HG03159 (cell line): ENCODE data around the gene BAIAP3.
"Not testable (repeated sequence)": the region's sequence is repeated elsewhere in the genome, so short reads cannot be mapped to it uniquely, and the experiment has no call there.

ENCODE experiments used
- ATAC-seq: cut with Tn5 transposase; IDR thresholded peaks from one replicate; pipeline ENCODE4 v1.9.1; 2021; ENCODE audit warnings: mild to moderate bottlenecking, moderate library complexity; ENCODE audit not compliant: unreplicated experiment

The BAIAP3 gene

GRCh38 chr16:1333149-1333812, at the start of gene BAIAP3:
BAIAP3 (plus strand) TSS chr16:1333645; CDS start chr16:1338550, 4,905 bp downstream.
- no peak for ATAC-seq

DNA sequence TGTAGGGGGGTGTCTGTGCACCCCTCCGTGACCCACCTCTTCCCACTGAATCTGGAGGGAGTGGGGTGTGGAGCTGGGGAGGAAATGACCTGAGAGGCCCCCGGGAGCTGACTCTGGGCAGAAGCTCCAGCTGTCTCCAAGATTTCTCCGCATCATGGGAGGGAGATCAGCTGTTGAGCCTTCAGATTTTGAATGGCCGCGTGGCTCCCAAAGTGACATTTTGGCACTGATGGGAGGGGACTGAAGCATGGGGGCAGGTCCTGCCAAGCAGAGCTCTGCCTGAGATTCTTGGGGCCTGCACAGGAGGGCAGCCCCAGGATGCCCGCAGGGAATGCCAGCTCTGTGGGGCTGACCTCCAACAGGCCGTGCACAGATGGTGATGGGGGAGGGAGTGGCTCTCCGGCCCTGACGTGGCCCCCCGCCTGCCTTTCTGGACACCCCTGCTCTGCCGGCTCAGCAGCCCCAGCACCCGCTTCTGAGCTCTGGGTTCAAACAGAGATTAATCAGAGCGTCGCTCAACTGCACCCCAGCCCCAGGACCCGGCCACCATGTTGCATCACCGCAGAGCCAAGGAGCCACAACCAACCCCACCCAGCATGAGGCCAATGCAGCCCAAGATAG, 49.3 kb upstream of the BAIAP3 start:
- ATAC-seq: no peak

DNA sequence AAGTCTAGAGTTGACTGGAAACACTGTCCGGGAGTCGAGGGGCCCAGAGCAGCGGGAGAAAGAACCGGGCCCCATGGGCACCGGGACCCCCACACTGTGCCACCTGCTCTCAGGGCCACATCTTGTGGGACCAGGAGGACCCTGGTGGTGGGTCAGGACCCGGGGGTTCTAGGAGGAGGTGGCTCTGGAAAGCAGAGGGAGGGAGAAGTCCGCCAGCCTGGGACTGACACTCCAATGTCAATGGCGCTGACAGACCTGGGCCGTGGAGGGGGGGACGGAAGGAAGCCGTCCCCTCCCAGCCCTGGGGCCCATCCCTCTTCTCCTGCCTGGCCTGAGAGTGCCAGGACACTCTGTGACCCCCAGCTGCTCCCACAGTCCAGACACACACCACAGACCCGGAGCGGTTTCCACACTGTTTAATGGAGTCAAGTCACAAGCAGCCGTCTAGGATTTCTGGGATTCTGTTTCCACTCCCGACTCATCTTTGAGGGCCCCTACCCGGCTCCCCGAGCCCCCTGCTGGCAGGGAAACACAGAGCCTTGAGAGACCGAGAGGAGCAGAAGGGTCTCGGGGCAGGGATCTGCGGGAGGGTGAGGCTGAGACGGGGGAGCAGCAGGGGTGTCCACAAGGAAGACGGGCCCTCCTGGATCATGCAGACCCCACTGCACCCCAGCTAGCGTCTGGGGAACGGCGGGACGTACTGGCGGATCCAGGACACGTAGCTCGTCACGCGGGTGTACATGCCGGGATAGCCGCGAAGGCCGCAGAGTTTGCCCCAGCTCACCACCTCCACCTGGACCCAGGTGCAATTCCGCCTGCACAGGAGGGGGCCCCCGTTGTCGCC, 47.6 kb upstream of the BAIAP3 start:
- no peak for ATAC-seq

GRCh38 chr16:1286513-1287094, 46.8 kb upstream of the BAIAP3 start:
- ATAC-seq: no peak

- no peak for ATAC-seq
These were observed 45.3 kb upstream of the BAIAP3 start for GRCh38 chr16:1287982-1288670.

DNA sequence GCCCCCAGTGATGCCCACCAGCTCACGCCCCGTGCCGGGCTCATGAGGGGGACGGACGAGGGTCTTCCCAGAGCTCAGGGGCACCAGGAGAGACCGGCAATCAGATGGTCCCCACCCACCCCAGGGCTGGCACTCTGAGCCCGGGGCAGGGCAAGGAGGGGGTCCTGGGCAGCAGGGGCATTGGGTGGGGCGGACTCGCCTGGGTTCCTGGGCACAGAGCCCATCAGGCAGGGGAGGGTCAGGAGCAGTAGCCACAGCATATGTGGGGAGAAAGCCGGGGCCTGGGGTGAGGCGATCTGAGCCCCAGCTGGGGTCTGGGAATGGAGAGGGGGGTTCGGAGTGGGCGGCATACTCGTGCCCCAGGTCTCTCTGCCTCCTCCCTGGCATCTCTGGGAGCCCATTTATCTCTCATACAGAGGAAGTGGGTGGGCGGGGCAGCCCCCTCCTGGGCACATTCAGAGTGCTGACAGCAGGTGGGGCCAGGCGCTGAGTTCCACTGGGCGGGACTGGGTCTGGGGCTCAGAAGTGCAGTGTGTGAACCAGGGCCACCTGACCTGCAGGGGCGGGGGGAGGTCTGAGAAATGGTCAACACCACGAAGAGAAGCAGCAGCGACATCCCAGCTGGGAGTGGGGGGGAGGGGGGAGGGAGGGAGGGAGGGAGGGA, 44.5 kb upstream of the BAIAP3 start:
- ATAC-seq: no peak

DNA sequence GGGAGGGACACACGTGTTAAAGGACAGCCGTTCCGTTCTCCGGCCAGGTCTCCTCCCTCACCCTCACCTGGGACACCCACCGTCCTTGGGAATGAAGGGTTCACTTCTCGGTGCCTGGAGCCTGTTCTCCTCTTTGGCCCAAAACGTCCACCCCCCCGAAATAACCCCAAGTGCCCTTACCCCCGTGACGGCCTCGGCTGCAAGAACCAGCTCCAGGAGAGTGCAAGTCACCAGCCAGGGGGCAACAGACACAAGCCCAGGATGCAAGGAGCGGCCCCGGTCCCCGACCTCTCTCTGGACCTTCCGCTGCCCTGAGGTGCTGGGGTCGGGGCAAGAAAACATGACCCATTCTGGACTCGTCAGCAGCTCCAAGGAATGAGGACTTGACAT, 44.0 kb upstream of the BAIAP3 start:
- no peak for ATAC-seq

GRCh38 chr16:1290063-1290501, 43.4 kb upstream of the BAIAP3 start:
- ATAC-seq: no peak

- ATAC-seq: no peak
These were observed 42.4 kb upstream of the BAIAP3 start for GRCh38 chr16:1290860-1291575.

DNA sequence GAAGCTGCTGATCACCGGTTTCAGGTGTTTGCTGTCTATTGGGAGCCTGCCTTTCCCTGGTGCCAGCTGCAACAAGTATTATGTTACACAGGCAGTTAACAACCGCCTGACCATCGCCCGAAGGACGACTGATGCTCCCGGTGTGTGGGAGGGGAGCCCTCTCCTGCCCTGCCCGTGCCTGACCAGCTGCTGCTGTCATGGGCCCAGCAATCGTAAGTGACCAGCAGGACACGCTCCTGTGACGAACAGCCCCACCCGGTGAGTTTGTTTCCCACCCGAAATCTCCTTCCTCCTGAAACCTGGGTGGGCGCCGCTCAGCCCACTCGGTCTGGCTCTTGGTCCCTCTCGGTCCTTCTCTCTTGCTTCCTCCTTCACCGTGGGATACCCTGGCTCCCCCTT, 41.9 kb upstream of the BAIAP3 start:
- no peak for ATAC-seq

DNA sequence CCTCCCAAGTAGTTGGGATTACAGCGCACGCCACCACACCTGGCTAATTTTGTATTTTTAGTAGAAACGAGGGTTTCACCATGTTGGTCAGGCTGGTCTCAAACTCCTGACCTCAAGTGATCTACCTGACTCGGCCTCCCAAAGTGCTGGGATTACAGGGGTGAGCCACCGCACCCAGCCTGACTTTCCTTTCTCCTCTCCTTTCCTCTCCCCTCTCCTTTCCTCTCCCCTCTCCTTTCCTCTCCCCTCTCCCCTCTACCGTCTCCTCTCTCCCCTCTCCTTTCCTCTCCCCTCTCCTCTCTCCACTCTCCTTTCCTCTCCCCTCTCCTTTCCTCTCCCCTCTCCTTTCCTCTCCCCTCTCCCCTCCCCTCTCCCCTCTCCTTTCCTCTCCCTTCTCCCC, 41.2 kb upstream of the BAIAP3 start:
- ATAC-seq: not testable (repeated sequence)

DNA sequence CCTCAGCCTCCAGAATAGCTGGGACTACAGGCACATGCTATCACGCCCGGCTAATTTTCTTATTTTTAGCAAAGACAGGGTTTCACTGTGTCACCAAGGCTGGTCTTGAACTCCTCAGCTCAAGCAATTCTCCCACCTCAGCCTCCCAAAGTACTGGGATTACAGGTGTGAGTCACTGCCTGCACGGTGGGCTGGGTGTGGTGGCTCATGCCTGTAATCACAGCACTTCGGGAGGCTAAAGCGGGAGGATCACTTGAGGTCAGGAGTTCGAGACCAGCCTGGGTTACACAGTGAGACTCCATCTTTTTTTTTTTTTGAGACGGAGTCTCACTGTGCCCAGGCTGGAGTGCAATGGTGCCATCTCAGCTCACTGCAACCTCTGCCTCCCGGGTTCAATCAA, 40.6 kb upstream of the BAIAP3 start:
- ATAC-seq: not testable (repeated sequence)

DNA sequence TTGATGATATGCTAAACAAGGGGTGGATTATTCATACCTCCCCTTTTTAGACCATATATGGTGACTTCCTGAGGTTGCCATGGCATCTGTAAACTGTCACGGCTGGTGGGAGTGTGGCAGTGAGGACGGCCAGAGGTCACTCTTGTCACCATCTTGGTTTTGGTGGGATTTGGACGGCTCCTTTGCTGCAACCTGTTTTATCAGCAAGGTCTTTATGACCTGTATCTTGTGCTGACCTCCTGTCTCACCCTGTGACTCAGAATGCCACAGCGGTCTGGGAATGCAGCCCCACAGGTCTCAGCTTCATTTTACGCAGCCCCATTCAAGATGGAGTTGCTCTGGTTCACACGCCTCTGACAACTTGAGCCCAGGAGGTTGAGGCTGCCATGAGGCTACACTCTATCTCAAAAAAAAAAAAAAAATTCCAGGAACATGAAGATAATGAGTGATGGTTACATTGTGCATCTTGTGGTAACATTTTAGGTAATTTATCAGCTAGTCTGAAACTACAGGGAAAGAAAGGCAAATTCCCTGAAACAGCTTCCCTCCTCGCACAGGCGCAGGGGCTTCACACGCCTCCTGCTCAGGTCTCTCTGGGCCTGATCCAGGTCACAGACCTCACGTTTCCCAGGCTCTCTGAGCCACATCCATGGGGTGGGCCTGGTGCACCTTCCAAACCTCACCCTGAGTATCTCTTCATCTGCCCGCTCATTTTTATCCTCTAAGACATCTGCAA, 39.4 kb upstream of the BAIAP3 start:
- ATAC-seq: no peak

DNA sequence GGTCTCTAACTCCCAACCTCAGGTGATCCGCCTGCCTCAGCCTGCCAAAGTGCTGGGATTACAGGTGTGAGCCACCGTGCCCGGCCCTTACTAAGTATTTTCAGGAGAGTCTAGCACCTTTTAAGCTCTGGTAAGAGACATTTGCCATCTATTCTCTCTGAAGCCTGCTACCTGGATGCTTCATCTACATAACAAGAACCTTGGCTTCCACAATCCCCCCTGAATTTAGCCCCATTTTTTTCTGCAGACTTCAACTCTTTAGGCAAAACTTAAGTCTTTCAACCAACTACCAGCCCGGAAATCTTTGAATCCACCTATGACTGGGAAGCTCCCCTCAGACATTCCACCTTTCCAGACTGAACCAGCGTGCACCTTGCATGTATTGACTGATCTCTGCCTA, 38.0 kb upstream of the BAIAP3 start:
- ATAC-seq: no peak

GRCh38 chr16:1296688-1297017, 36.8 kb upstream of the BAIAP3 start:
- not testable (repeated sequence) for ATAC-seq

- ATAC-seq: no peak
These were observed 36.3 kb upstream of the BAIAP3 start for GRCh38 chr16:1297018-1297696.

- ATAC-seq: no peak
These were observed 35.0 kb upstream of the BAIAP3 start for GRCh38 chr16:1298406-1298805.

DNA sequence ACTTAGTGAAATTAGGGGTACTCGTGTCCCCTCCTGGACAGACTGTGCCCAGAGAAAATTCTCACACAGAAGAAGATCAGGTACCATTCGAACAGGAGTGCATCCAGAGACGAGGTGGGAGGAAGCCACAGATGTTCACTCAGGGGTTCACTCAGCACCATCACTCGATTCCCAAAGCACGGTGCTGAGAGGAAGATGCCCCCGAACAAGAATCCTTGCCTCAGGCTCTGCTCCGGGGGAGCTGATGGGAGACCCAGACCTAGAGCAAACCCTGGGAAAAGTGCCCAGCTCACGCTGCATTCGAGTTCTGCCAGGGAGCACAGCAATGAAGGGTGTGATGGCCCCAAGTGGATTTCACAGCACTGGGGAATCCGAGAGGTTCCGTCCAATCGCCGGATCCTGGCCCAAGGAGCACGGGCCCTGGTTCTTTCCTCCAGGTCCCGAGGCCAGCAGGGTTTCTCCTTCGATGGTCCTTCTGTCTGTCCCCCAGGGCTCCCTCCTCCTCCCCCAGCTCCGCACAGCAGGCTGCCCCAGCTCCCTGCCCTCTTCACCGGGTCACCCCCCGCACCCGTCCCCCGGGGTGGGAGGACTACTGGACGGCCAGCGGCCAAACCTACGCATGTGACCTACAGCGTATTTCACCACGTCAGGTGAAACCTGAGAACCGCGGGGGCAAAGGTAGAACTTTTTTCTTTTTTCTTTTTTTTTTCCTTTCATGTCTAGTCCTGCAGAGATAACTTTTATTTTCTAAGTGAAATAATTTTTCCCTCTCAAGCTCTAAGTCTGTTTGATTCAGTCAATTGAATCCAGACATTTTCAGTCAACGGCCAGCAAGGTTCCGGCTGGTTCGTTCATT, 34.2 kb upstream of the BAIAP3 start:
- ATAC-seq: no peak
